ENCODE measurements around the gene UBR2. TPM values are rescaled to one million over a fixed set of nuclear protein-coding genes. Genes with fewer than 3 reads are reported as not detected.

Gene UBR2
- total and polyA plus RNA-seq, 2 of the 4 experiments (the other 2 are of a cell fraction) = 7.7 to 32.3 TPM

GRCh38 chr6:42562788-42563405 lies 932 bp upstream of the UBR2 start:
- ChIA-PET CTCF (interaction anchor here (2.4 kb wide), 1 partner anchor 15 kb away, joined by 8 read pairs; no protein-coding TSS in a partner anchor), POLR2A (ENCODE audit: unreplicated experiment) (no interaction called here)
- Histone ChIP-seq H3K4me3 (ENCODE audit: insufficient read depth, low read depth, low read length) (no peak overlapping the region), H3K56ac (ENCODE audit: extremely low read depth, insufficient read depth, low read length) (no peak overlapping the region), H2AK9ac (replicated peaks; ENCODE audit: low read depth, low read length, poor library complexity) (no peak overlapping the region), H2BK120ac (ENCODE audit: low read depth, low read length) (no peak overlapping the region), H2AK5ac (ENCODE audit: low read depth, low read length) (no peak overlapping the region; the same call in 1 of the 2 replicates), H4K20me1 (ENCODE audit: insufficient read depth, low read length) (peaks cover 6% of the 10 kb centered on the region; the same call in 1 of the 2 replicates), H2AFZ (replicated peaks; ENCODE audit: low read length, poor library complexity) (no peak overlapping the region), H2BK20ac (ENCODE audit: low read depth, low read length) (no peak overlapping the region), H3K79me1 (ENCODE audit: low read depth in 1 of 2, low read length in 2 of 2) (peaks cover 5 to 34% of the 10 kb centered on the region in 2 experiments; a peak in 3 of 4 replicates), H3K4me1 (ENCODE audit: control insufficient read depth, insufficient read depth, low read length) (no peaks in the 10 kb centered on the region; the same call in 1 of the 2 replicates), H3K18ac (ENCODE audit: low read depth, low read length) (no peak overlapping the region), H3K27ac (ENCODE audit: insufficient read depth, low read length) (no peak overlapping the region), H3K4me2 (ENCODE audit: low read depth, low read length) (no peak overlapping the region), H3K9me3 (ENCODE audit: control insufficient read depth, insufficient read depth, low read length) (no peaks in the 10 kb centered on the region), H3K23ac (ENCODE audit: low read depth, low read length) (no peak overlapping the region), H3K9ac (ENCODE audit: low read depth, low read length) (no peak overlapping the region), H3K36me3 (ENCODE audit: control insufficient read depth, insufficient read depth, low read length) (no peaks in the 10 kb centered on the region), H2BK5ac (ENCODE audit: low read depth, low read length, poor library complexity, severe bottlenecking) (no peak overlapping the region), H3K14ac (replicated peaks; ENCODE audit: low read depth, low read length) (no peak overlapping the region), H4K91ac (ENCODE audit: insufficient read depth, low read depth, low read length) (no peak overlapping the region), H4K8ac (ENCODE audit: low read depth in 2 of 2, low read length in 2 of 2) (no peak overlapping the region), H3K4ac (ENCODE audit: low read depth, low read length) (no peak overlapping the region), H3K27me3 (ENCODE audit: control insufficient read depth, insufficient read depth, low read length) (no peaks in the 10 kb centered on the region), H2BK15ac (ENCODE audit: low read depth, low read length) (no peak overlapping the region), H3K9me1 (ENCODE audit: insufficient read depth, low read length) (no peaks in the 10 kb centered on the region), H4K5ac (ENCODE audit: low read depth, low read length) (no peak overlapping the region)
- in situ Hi-C loops (cut with MboI; ENCODE audit: low sequenced_read_pairs) = no loop called here
- ATAC-seq (ENCODE audit: low read depth) (no peak), DNase-seq (no peak)
- WGBS, 2 experiments (ENCODE audit: extremely low coverage in 2 of 2, insufficient read length in 1 of 2) = 80% methylated on average over 3 of the region's 6 CpGs; no CpG with 5 or more reads in 1 of the 2 experiments
- dilution Hi-C loops (cut with HindIII; ENCODE audit: low sequenced_read_pairs, unreplicated experiment) = no loop called here
- intact Hi-C loops (cut with micrococcal nuclease) = no loop called here
- TF ChIP-seq SMC3 (IDR thresholded peaks at IDR 0.05; ENCODE audit: low read depth, low read length) (no peak), NFE2L2 (IDR thresholded peaks at IDR 0.05; ENCODE audit: low read depth, low read length) (no peak), BHLHE40 (IDR thresholded peaks at IDR 0.05; ENCODE audit: low read depth, low read length) (no peak), CEBPB (IDR thresholded peaks at IDR 0.05; ENCODE audit: low read depth, low read length) (no peak), RFX5 (IDR thresholded peaks at IDR 0.05; ENCODE audit: low read depth, low read length) (no peak), MAFK (IDR thresholded peaks at IDR 0.05; ENCODE audit: low read depth, low read length) (no peak), RCOR1 (IDR thresholded peaks at IDR 0.05; ENCODE audit: insufficient replicate concordance, low read length) (no peak), CTCF (conservative IDR thresholded peaks at IDR 0.05; ENCODE audit: low read depth, low read length) (no peak), CHD1 (IDR thresholded peaks at IDR 0.05; ENCODE audit: low read depth, low read length) (no peak), MAZ (IDR thresholded peaks at IDR 0.05; ENCODE audit: borderline replicate concordance, low read depth, low read length) (no peak), MXI1 (IDR thresholded peaks at IDR 0.05; ENCODE audit: borderline replicate concordance, low read depth, low read length) (no peak), POLR2A (IDR thresholded peaks at IDR 0.05; ENCODE audit: low read depth, low read length) (no peak), RAD21 (IDR thresholded peaks at IDR 0.05; ENCODE audit: low read length) (no peak), FOS (IDR thresholded peaks at IDR 0.05; ENCODE audit: low read depth, low read length) (no peak)
- TF ChIP-seq, protein P1, sequence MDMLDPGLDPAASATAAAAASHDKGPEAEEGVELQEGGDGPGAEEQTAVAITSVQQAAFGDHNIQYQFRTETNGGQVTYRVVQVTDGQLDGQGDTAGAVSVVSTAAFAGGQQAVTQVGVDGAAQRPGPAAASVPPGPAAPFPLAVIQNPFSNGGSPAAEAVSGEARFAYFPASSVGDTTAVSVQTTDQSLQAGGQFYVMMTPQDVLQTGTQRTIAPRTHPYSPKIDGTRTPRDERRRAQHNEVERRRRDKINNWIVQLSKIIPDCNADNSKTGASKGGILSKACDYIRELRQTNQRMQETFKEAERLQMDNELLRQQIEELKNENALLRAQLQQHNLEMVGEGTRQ (IDR thresholded peaks at IDR 0.05; ENCODE audit: low read depth, low read length) = no peak
- TF ChIP-seq, protein P2, sequence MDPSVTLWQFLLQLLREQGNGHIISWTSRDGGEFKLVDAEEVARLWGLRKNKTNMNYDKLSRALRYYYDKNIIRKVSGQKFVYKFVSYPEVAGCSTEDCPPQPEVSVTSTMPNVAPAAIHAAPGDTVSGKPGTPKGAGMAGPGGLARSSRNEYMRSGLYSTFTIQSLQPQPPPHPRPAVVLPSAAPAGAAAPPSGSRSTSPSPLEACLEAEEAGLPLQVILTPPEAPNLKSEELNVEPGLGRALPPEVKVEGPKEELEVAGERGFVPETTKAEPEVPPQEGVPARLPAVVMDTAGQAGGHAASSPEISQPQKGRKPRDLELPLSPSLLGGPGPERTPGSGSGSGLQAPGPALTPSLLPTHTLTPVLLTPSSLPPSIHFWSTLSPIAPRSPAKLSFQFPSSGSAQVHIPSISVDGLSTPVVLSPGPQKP (IDR thresholded peaks at IDR 0.05; ENCODE audit: borderline replicate concordance, low read depth, low read length) = no peak
- BruUV-seq (replicated peaks) = no TSS peak
